Pericardium fibroblast (primary cell): ENCODE measurements around the gene LNPEP. TPM values are rescaled to one million over a fixed set of nuclear protein-coding genes. Genes with fewer than 3 reads are reported as not detected.

Experiments used
- total RNA-seq: library from RNA; depleted of rRNA; stranded (reverse); fragments of >200 nt; gene quantifications from 2 replicates; pipeline ENCODE4 v1.2.3, GENCODE V29; 2015

The LNPEP gene
- total RNA-seq, result 8.8 and 21.2 TPM in 2 replicates

DNA sequence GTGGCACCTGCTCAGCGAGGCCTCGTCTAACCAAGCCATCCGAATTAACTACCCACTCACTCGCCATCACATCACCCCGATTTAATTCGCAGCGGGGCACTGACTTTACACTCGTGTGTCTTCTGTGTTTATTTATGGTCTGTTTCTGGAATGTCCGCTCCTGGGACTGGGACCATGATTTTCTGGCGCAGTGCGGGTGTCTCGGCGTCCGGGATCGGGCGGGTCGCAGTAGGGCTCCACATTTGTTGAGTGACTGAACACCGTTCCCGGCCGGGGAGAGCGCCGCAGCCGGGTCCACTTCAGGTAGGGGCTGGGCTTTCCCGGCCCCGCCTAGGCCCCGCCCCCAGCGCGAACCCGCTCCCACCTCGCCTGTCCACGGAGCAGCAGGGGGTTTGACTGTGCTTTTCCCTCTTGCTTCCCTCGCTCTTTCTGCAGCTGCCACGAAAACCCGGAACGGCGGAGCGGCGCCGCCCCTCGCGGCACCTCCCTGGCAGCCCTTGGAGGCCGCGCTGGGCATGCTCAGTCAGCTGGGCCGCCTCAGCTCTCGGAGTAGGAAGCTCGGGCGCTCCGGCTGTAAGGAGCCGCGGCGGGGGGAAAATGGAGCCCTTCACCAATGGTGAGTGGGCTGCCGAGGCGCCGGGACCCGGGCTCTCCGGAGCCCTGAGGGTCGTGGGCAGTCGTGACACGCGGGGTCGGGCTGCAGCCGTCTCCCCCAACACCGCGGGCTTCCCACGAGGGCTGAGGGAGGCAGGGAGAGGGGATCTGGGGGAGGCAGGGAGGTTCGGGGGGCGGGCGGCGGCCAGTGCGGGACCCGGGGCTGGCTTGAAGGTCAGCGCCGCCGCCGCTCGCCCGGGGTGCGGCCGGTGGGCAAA, at the start of gene LNPEP:
LNPEP (plus strand) TSS at position 522 of the 872 bp plus-strand sequence; CDS start at position 598, 76 bp downstream.

Other genes starting within 250 kb of the LNPEP start
- 21.3 and 21.6 TPM in 2 replicates for gene ERAP1, start 128.1 kb upstream of the LNPEP start, total RNA-seq
- gene ERAP2, start 59.6 kb upstream of the LNPEP start, total RNA-seq, result 0.34 and 1.2 TPM in 2 replicates
- gene LIX1, start 206.5 kb downstream of the LNPEP start, total RNA-seq, result not detected in 2 replicates
- gene RIOK2, start 247.2 kb downstream of the LNPEP start, total RNA-seq, result 10.4 and 11.3 TPM in 2 replicates